IMR-90 (cell line): ENCODE measurements around the gene SLC25A41. TPM values are rescaled to one million over a fixed set of nuclear protein-coding genes. Genes with fewer than 3 reads are reported as not detected.

Experiments used
- ATAC-seq: fragments of 200-7000 bp; cut with Tn5 transposase; 2 replicates; pipeline ENCODE4 v1.9.1; 2020; ENCODE audit warnings: low read depth, mild to moderate bottlenecking, moderate library complexity
- BruUV-seq: library from RNA; stranded (reverse); fragments of 400-500 nt; replicated peaks from 2 replicates; lab custom pipeline; 2021; lab: Mats Ljungman, UMichigan
- CTCF ChIA-PET: fragments of 300-600 bp; formaldehyde crosslinking; extraction: SDS; loops from one replicate; lab custom pipeline; 2021; ENCODE audit warnings: antibody characterized with exemption; lab: Yijun Ruan, JAX
- POLR2A ChIA-PET: fragments of 300-600 bp; sonication (Branson Sonifier 250); formaldehyde crosslinking; loops from one replicate; lab custom pipeline; 2022; ENCODE audit warnings: antibody characterized with exemption; ENCODE audit not compliant: unreplicated experiment; lab: Charles Lee
- DNase-seq: peaks from one replicate; pipeline ENCODE4 v3.0.0; 2013
- H2AFZ ChIP-seq: replicated peaks from 2 replicates; pipeline ENCODE3; 2013; ENCODE audit warnings: low read length, mild to moderate bottlenecking; ENCODE audit not compliant: poor library complexity
- H2AK5ac ChIP-seq: 2 replicates; pipeline ENCODE4 v1.6.1; 2013; ENCODE audit warnings: low read depth, low read length, inconsistent platforms
- H2AK9ac ChIP-seq: replicated peaks from 2 replicates; pipeline ENCODE3; 2013; ENCODE audit warnings: mild to moderate bottlenecking, low read depth, low read length, moderate library complexity; ENCODE audit not compliant: poor library complexity
- H2BK120ac ChIP-seq: 2 replicates; pipeline ENCODE4 v1.6.1; 2013; ENCODE audit warnings: low read depth, low read length, inconsistent platforms
- H2BK15ac ChIP-seq: 3 replicates; pipeline ENCODE4 v1.6.1; 2013; ENCODE audit warnings: low read depth, low read length, inconsistent platforms
- H2BK20ac ChIP-seq: 2 replicates; pipeline ENCODE4 v1.6.1; 2013; ENCODE audit warnings: low read depth, mild to moderate bottlenecking, inconsistent platforms, low read length, moderate library complexity
- H2BK5ac ChIP-seq: 2 replicates; pipeline ENCODE4 v1.6.1; 2013; ENCODE audit warnings: mild to moderate bottlenecking, low read depth, low read length, inconsistent platforms; ENCODE audit not compliant: poor library complexity, severe bottlenecking
- H3K14ac ChIP-seq: replicated peaks from 2 replicates; pipeline ENCODE4 v1.6.1; 2013; ENCODE audit warnings: low read depth, low read length, inconsistent platforms
- H3K18ac ChIP-seq: 2 replicates; pipeline ENCODE4 v1.6.1; 2013; ENCODE audit warnings: low read depth, low read length, control low read depth
- H3K23ac ChIP-seq: 2 replicates; pipeline ENCODE4 v1.6.1; 2013; ENCODE audit warnings: low read depth, low read length, inconsistent platforms
- H3K27ac ChIP-seq: 2 replicates; pipeline ENCODE4 v1.5.1; 2013; ENCODE audit warnings: mild to moderate bottlenecking, control low read depth, low read length; ENCODE audit not compliant: insufficient read depth
- H3K27me3 ChIP-seq: 2 replicates; pipeline ENCODE4 v1.6.1; 2013; ENCODE audit warnings: low read length; ENCODE audit not compliant: control insufficient read depth, insufficient read depth
- H3K36me3 ChIP-seq: 2 replicates; pipeline ENCODE4 v1.6.1; 2013; ENCODE audit warnings: low read length, mixed read lengths; ENCODE audit not compliant: control insufficient read depth, insufficient read depth
- H3K4ac ChIP-seq: 2 replicates; pipeline ENCODE4 v1.6.1; 2013; ENCODE audit warnings: low read depth, low read length, inconsistent platforms
- H3K4me1 ChIP-seq: 2 replicates; pipeline ENCODE4 v1.6.1; 2013; ENCODE audit warnings: low read length, mixed read lengths; ENCODE audit not compliant: control insufficient read depth, insufficient read depth
- H3K4me2 ChIP-seq: 2 replicates; pipeline ENCODE4 v1.6.1; 2013; ENCODE audit warnings: low read depth, mild to moderate bottlenecking, control low read depth, low read length, moderate library complexity
- H3K4me3 ChIP-seq: 2 replicates; pipeline ENCODE4 v1.5.1; 2013; ENCODE audit warnings: low read depth, mild to moderate bottlenecking, control low read depth, low read length, moderate library complexity; ENCODE audit not compliant: insufficient read depth
- H3K56ac ChIP-seq: 2 replicates; pipeline ENCODE4 v1.6.1; 2013; ENCODE audit warnings: low read length, inconsistent platforms; ENCODE audit not compliant: insufficient read depth; ENCODE audit errors: extremely low read depth
- H3K79me1 ChIP-seq, 2 experiments: 2 replicates each; pipeline ENCODE4 v1.6.1; 2013; ENCODE audit warnings: low read length in 2 of 2, inconsistent platforms in 1 of 2, low read depth in 1 of 2
- H3K9ac ChIP-seq: 2 replicates; pipeline ENCODE4 v1.6.1; 2013; ENCODE audit warnings: low read depth, low read length, control low read depth
- H3K9me1 ChIP-seq: 2 replicates; pipeline ENCODE4 v1.6.1; 2013; ENCODE audit warnings: low read length, inconsistent platforms; ENCODE audit not compliant: insufficient read depth
- H3K9me3 ChIP-seq: 2 replicates; pipeline ENCODE4 v1.6.1; 2013; ENCODE audit warnings: low read length; ENCODE audit not compliant: control insufficient read depth, insufficient read depth
- H4K20me1 ChIP-seq: 2 replicates; pipeline ENCODE4 v1.6.1; 2013; ENCODE audit warnings: low read length, inconsistent platforms; ENCODE audit not compliant: insufficient read depth
- H4K5ac ChIP-seq: 2 replicates; pipeline ENCODE4 v1.6.1; 2013; ENCODE audit warnings: mild to moderate bottlenecking, low read depth, low read length, control low read depth
- H4K8ac ChIP-seq, 2 experiments: 2 replicates each; pipeline ENCODE4 v1.6.1; 2013; ENCODE audit warnings: low read depth in 2 of 2, low read length in 2 of 2, control low read depth in 1 of 2, inconsistent platforms in 1 of 2
- H4K91ac ChIP-seq: 2 replicates; pipeline ENCODE4 v1.6.1; 2013; ENCODE audit warnings: low read depth, low read length, inconsistent platforms; ENCODE audit not compliant: insufficient read depth
- BHLHE40 ChIP-seq: fragments of 150-350 bp; IDR thresholded peaks from 2 replicates; pipeline ENCODE4 v1.6.1; 2016; ENCODE audit warnings: mild to moderate bottlenecking, low read depth, low read length
- CEBPB ChIP-seq: IDR thresholded peaks from 2 replicates; pipeline ENCODE4 v1.6.1; 2012; ENCODE audit warnings: low read depth, low read length, improper control_type of control experiment
- CHD1 ChIP-seq: IDR thresholded peaks from 2 replicates; pipeline ENCODE4 v1.6.1; 2012; ENCODE audit warnings: low read depth, low read length, improper control_type of control experiment
- ELK1 ChIP-seq: fragments of 150-350 bp; IDR thresholded peaks from 2 replicates; pipeline ENCODE4 v1.6.1; 2016; ENCODE audit warnings: low read depth, mild to moderate bottlenecking, low read length, moderate library complexity, borderline replicate concordance
- FOS ChIP-seq: fragments of 150-350 bp; IDR thresholded peaks from 2 replicates; pipeline ENCODE4 v1.6.1; 2016; ENCODE audit warnings: low read depth, low read length
- MAFK ChIP-seq: IDR thresholded peaks from 2 replicates; pipeline ENCODE4 v1.6.1; 2012; ENCODE audit warnings: low read depth, low read length, improper control_type of control experiment
- MAZ ChIP-seq: IDR thresholded peaks from 2 replicates; pipeline ENCODE4 v1.6.1; 2012; ENCODE audit warnings: low read depth, mild to moderate bottlenecking, low read length, improper control_type of control experiment, moderate library complexity, borderline replicate concordance
- NFE2L2 ChIP-seq: fragments of 150-350 bp; IDR thresholded peaks from 2 replicates; pipeline ENCODE4 v1.6.1; 2016; ENCODE audit warnings: low read depth, mild to moderate bottlenecking, low read length
- POLR2A ChIP-seq: IDR thresholded peaks from 2 replicates; pipeline ENCODE4 v1.6.1; 2012; ENCODE audit warnings: mild to moderate bottlenecking, low read depth, low read length
- RAD21 ChIP-seq: IDR thresholded peaks from 2 replicates; pipeline ENCODE4 v1.6.1; 2012; ENCODE audit warnings: low read length, improper control_type of control experiment
- RCOR1 ChIP-seq: IDR thresholded peaks from 2 replicates; pipeline ENCODE4 v1.6.1; 2012; ENCODE audit warnings: mild to moderate bottlenecking, low read length, improper control_type of control experiment; ENCODE audit not compliant: insufficient replicate concordance
- RFX5 ChIP-seq: IDR thresholded peaks from 2 replicates; pipeline ENCODE4 v1.8.0; 2012; ENCODE audit warnings: low read depth, mild to moderate bottlenecking, low read length, moderate library complexity
- SMC3 ChIP-seq: fragments of 150-350 bp; IDR thresholded peaks from 2 replicates; pipeline ENCODE4 v1.6.1; 2016; ENCODE audit warnings: low read depth, mild to moderate bottlenecking, antibody characterized with exemption, low read length, moderate library complexity
- USF2 ChIP-seq: fragments of 150-350 bp; IDR thresholded peaks from 2 replicates; pipeline ENCODE4 v1.6.1; 2017; ENCODE audit warnings: mild to moderate bottlenecking, antibody characterized with exemption, low read length, low read depth
- WGBS, 2 experiments: methylation state at CpG; one replicate each; pipeline versions ENCODE4 v1.1.5 to v1.1.7; 2013; ENCODE audit warnings: missing lambda C conversion rate in 2 of 2; ENCODE audit not compliant: insufficient read length in 1 of 2; ENCODE audit errors: extremely low coverage in 2 of 2; 5-methylcytosine and 5-hydroxymethylcytosine counted together
- dilution Hi-C: fragments of 300-500 bp; cut with HindIII; formaldehyde crosslinking; loops from one replicate; pipeline ENCODE4 v1.14.3; 2018; ENCODE audit warnings: low sequenced_read_pairs; ENCODE audit not compliant: unreplicated experiment
- in situ Hi-C: fragments of 300-500 bp; cut with MboI; formaldehyde crosslinking; loops from 3 replicates; pipeline ENCODE4 v1.14.3; 2019; ENCODE audit warnings: low sequenced_read_pairs, inconsistent platforms, mixed read lengths
- intact Hi-C: fragments of 100-400 bp; cut with micrococcal nuclease; formaldehyde crosslinking; loops from 2 replicates; pipeline ENCODE4 v1.10.0; 2022
- polyA plus RNA-seq, 3 experiments: library from polyadenylated mRNA; depleted of rRNA; stranded (reverse); fragments of >200 nt; gene quantifications; 2 replicates each; pipeline ENCODE4 v1.2.3, GENCODE V29; 2012; ENCODE audit warnings: low replicate concordance in 1 of 3
- total RNA-seq: library from RNA; depleted of rRNA; stranded (reverse); fragments of >200 nt; gene quantifications from 2 replicates; pipeline ENCODE4 v1.2.3, GENCODE V29; 2012
- TF ChIP-seq, protein P1 (sequence below): conservative IDR thresholded peaks from 2 replicates; pipeline ENCODE4 v1.5.1; 2012; ENCODE audit warnings: mild to moderate bottlenecking, low read depth, low read length, improper control_type of control experiment

The SLC25A41 gene
- total and polyA plus RNA-seq, 2 of the 4 experiments (the other 2 are of a cell fraction) = not detected

DNA sequence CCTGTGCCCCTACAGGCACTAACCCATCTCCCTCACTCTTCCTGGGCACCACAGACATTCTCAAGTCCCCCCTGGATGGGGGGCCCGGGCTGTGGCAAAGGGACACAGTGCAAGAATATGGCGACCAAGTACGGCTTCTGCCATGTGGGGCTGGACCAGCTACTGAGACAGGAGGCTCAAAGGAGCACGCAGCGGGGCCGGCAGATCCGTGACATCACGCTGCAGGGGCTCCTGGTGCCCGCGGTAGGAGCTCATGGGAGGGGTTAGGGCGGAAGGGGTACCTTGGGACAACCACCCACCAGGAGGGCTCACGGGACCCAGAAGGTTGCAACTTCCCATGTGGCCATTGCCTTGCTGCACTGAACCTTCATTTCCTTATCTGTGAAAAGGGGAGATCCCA lies 37.3 kb downstream of the SLC25A41 start:
- BruUV-seq = no TSS peak
- 91% methylated on average over 5 of the region's 12 CpGs; no CpG with 5 or more reads in 1 of the 2 experiments for WGBS, 2 experiments
- Histone ChIP-seq H3K4me2 (no peak overlapping the region), H2AK5ac (no peak overlapping the region), H2BK120ac (no peak overlapping the region), H3K27me3 (no peaks in the 10 kb centered on the region), H3K14ac (no peak overlapping the region), H3K79me1 (peaks cover 4 to 19% of the 10 kb centered on the region in 2 experiments; a peak in 3 of 4 replicates), H3K56ac (no peak overlapping the region), H3K9me3 (no peaks in the 10 kb centered on the region), H2BK20ac (no peak overlapping the region), H4K8ac (no peak overlapping the region), H3K23ac (no peak overlapping the region), H3K36me3 (peaks cover 5% of the 10 kb centered on the region; the same call in 1 of the 2 replicates), H2AK9ac (no peak overlapping the region), H3K4me1 (peaks cover 11% of the 10 kb centered on the region), H3K18ac (no peak overlapping the region), H3K27ac (no peak overlapping the region), H4K5ac (no peak overlapping the region), H3K4ac (no peak overlapping the region), H4K20me1 (no peaks in the 10 kb centered on the region), H3K9ac (no peak overlapping the region), H2BK5ac (no peak overlapping the region), H4K91ac (no peak overlapping the region), H2AFZ (no peak overlapping the region), H3K9me1 (peaks cover 10% of the 10 kb centered on the region), H2BK15ac (no peak overlapping the region), H3K4me3 (no peak overlapping the region)
- TF ChIP-seq, protein P1, sequence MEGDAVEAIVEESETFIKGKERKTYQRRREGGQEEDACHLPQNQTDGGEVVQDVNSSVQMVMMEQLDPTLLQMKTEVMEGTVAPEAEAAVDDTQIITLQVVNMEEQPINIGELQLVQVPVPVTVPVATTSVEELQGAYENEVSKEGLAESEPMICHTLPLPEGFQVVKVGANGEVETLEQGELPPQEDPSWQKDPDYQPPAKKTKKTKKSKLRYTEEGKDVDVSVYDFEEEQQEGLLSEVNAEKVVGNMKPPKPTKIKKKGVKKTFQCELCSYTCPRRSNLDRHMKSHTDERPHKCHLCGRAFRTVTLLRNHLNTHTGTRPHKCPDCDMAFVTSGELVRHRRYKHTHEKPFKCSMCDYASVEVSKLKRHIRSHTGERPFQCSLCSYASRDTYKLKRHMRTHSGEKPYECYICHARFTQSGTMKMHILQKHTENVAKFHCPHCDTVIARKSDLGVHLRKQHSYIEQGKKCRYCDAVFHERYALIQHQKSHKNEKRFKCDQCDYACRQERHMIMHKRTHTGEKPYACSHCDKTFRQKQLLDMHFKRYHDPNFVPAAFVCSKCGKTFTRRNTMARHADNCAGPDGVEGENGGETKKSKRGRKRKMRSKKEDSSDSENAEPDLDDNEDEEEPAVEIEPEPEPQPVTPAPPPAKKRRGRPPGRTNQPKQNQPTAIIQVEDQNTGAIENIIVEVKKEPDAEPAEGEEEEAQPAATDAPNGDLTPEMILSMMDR = no peak
- TF ChIP-seq ELK1 (no peak), SMC3 (no peak), MAFK (no peak), POLR2A (no peak), CHD1 (no peak), RCOR1 (no peak), NFE2L2 (no peak), CEBPB (no peak), USF2 (no peak), FOS (no peak), BHLHE40 (no peak), MAZ (no peak), RFX5 (no peak), RAD21 (no peak)
- in situ Hi-C loops = no loop called here
- DNase-seq (no peak), ATAC-seq (no peak)
- POLR2A ChIA-PET = no interaction called here
- intact Hi-C loops = no loop called here
- CTCF ChIA-PET = no interaction called here
- dilution Hi-C loops = no loop called here
